Breast epithelium (tissue), 4 donors: ENCODE data around the gene FAM110D. TPM values are rescaled to one million over a fixed set of nuclear protein-coding genes. Genes with fewer than 3 reads are reported as not detected.

Experiments
- DNase-seq, 2 donors: peaks; one replicate each; pipeline ENCODE4 v3.0.0-alpha.2; 2019; ENCODE audit warnings: low spot score in 2 of 2
- H3K27ac ChIP-seq, 2 donors: fragments of 200-600 bp; sonication (generic) in 1 of 2; one replicate each; pipeline ENCODE4 v1.5.1; 2016 to 2019; ENCODE audit warnings: mild to moderate bottlenecking in 1 of 2
- H3K27me3 ChIP-seq, 2 donors: fragments of 200-600 bp; sonication (generic) in 1 of 2; one replicate each; pipeline versions ENCODE4 v1.5.1 to v1.6.0; 2017 to 2019; ENCODE audit warnings: control low read depth in 1 of 2, mild to moderate bottlenecking in 1 of 2
- H3K36me3 ChIP-seq: fragments of 200-600 bp; one replicate; pipeline ENCODE4 v1.5.1; 2019
- H3K4me1 ChIP-seq, 2 donors: fragments of 200-600 bp; sonication (generic); one replicate each; pipeline ENCODE4 v1.5.1; 2016 to 2019; ENCODE audit warnings: control low read depth in 1 of 2
- H3K4me3 ChIP-seq, 3 donors: fragments of 200-600 bp; sonication (generic); 1 replicate in 2 of 3; 2 replicates in 1 of 3; pipeline ENCODE4 v1.5.1; 2016 to 2019; ENCODE audit warnings: mild to moderate bottlenecking in 3 of 3, moderate library complexity in 2 of 3
- H3K9me3 ChIP-seq, 2 donors: fragments of 200-600 bp; sonication (generic) in 1 of 2; one replicate each; pipeline ENCODE4 v1.5.1; 2016 to 2019; ENCODE audit warnings: control low read depth in 1 of 2
- POLR2A ChIP-seq: fragments of 450-650 bp; IDR thresholded peaks from one replicate; pipeline ENCODE4 v1.6.1; 2016; ENCODE audit warnings: antibody characterized with exemption, mild to moderate bottlenecking, moderate library complexity
- POLR2AphosphoS5 ChIP-seq, 3 donors: sonication (generic); formaldehyde crosslinking; IDR thresholded peaks; one replicate each; pipeline ENCODE4 v1.6.1; 2017; ENCODE audit warnings: antibody characterized with exemption in 3 of 3
- intact Hi-C: fragments of 100-400 bp; cut with DNase I; formaldehyde crosslinking; loops from one replicate; pipeline ENCODE4 v1.15.1; 2023; ENCODE audit warnings: low total_unique reads
- total RNA-seq, 3 donors: library from RNA; depleted of rRNA; stranded (reverse); fragments of >200 nt; gene quantifications; one replicate each; pipeline ENCODE4 v1.1.0, GENCODE V29; 2016
- TF ChIP-seq, protein P1 (sequence below), 3 donors: fragments of 450-650 bp; IDR thresholded peaks; one replicate each; pipeline ENCODE4 v1.5.1; 2016 to 2017; ENCODE audit warnings: antibody characterized with exemption in 3 of 3, mild to moderate bottlenecking in 3 of 3, moderate library complexity in 3 of 3

The FAM110D gene
- total RNA-seq, 3 donors from 2014 or later, result 3.4 to 9.1 (median 6.2) TPM

DNA sequence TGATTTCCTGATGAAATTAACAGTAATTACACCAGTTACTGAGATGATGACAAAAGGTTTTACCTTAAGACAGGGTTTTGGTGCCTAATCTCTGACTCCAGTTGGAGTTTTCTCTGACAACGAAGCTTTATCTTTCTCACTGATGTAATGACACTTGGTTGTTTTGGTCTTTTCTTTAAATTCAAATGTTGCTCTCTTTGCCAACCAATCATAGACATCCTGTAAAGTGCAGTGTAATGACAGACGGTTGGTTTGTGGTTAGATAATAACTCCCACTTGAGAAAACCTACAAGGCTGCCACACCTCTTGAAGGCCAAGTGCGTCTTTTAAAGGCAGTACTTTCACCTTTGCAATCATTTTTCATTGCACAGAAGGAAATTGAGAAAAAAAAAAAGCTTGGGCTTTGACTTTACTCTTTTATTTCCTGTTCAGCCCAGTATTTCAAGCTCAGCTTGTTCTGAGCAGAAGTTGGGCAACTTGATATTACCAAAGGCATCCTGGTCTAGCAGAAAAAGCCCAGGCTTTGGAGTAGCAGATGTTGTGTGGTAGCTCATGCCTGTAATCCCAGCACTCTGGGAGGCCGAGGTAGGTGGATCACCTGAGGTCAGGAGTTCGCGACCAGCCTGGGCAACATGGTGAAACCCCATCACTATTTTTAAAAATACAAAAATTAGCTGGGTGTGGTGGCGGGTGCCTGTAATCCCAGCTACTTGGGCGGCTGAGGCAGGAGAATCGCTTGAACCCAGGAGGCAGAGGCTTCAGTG is 32.4 kb upstream of the FAM110D start:
- Histone ChIP-seq H3K27ac (peak overlapping the region; percentile 67 to 78), H3K4me3 (no peak overlapping the region), H3K4me1 (no peaks in the 10 kb centered on the region), H3K36me3 (no peaks in the 10 kb centered on the region), H3K27me3 (no peaks in the 10 kb centered on the region), H3K9me3 (no peaks in the 10 kb centered on the region)
- TF ChIP-seq POLR2A (no peak), POLR2AphosphoS5 (IDR thresholded peaks at IDR 0.05) (peak in 1 of 3 donors; percentile 78)
- peak in 1 of 2 donors; percentile 48 for DNase-seq
- intact Hi-C loops, result no loop called here

DNA sequence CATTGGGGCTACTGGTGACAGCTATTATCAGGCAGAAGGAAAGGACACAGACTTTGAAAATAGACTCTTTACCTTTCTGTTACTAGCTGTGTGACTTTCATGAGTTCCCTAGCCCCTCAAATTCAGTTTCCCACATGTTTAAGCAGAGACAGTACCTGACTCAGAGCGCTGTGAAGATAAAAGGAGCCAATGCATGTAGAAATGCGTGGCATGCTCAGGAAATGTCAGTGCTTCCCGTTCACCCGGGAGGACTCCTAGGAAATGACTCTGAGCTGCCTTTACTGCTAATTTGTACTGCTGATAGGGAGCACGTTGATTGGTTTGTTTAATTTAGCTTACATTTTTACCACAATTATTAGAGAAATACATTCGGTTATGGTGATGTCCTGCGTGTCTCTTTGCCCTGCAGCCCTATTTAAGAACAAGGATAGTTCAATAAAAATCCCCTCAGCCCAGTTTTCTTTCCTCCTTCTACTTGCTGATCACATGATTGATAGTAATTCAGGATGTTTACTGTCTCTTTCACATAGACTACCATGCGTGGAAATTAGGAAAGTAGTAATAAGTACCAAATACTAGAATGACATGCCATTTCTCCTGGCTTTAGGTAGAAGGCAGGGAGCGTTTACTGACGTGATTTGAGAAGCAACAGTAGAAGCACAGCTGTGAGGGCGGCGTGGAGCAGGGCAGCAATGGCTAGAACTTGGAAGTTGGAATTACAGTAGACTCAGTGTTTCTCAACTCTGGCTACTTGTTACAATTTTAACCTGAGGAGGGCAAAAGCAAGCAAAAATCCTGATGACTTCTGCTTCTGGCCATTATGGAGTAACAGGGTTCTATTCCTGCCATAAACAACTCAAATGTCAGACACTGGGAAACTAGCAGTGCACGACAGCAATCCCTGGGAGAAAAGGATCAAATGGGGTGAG is 31.4 kb upstream of the FAM110D start:
- H3K9me3 ChIP-seq, result no peaks in the 10 kb centered on the region
- no peak for DNase-seq
- H3K4me1 ChIP-seq, result no peaks in the 10 kb centered on the region
- peak overlapping the region; percentile 19 to 78 for H3K27ac ChIP-seq
- H3K27me3 ChIP-seq, result no peaks in the 10 kb centered on the region
- TF ChIP-seq, protein P1, sequence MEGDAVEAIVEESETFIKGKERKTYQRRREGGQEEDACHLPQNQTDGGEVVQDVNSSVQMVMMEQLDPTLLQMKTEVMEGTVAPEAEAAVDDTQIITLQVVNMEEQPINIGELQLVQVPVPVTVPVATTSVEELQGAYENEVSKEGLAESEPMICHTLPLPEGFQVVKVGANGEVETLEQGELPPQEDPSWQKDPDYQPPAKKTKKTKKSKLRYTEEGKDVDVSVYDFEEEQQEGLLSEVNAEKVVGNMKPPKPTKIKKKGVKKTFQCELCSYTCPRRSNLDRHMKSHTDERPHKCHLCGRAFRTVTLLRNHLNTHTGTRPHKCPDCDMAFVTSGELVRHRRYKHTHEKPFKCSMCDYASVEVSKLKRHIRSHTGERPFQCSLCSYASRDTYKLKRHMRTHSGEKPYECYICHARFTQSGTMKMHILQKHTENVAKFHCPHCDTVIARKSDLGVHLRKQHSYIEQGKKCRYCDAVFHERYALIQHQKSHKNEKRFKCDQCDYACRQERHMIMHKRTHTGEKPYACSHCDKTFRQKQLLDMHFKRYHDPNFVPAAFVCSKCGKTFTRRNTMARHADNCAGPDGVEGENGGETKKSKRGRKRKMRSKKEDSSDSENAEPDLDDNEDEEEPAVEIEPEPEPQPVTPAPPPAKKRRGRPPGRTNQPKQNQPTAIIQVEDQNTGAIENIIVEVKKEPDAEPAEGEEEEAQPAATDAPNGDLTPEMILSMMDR (IDR thresholded peaks at IDR 0.05), result no peak
- TF ChIP-seq POLR2AphosphoS5 (IDR thresholded peaks at IDR 0.05) (no peak), POLR2A (no peak)
- H3K4me3 ChIP-seq, result no peak overlapping the region
- H3K36me3 ChIP-seq, result no peaks in the 10 kb centered on the region
- intact Hi-C loops, result no loop called here

DNA sequence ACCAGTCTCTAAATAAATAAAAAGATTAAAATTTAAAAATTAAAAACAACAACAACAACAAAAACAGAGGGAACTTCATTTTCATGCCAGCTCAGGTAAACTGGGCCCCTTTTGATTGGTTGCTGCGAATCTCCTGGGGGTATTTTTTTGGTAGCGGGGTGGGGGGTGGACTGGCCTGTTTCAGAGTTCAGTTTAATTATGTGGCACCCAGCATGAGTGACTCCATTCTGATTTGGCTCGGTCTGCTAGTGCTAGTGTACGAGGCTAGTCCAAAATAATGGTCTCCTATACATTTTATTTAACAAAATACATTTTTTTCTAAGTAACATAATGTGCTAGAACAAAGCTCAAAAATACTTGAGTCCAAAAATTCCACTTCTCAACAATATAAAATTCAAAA is 29.1 kb upstream of the FAM110D start:
- H3K9me3 ChIP-seq, result no peaks in the 10 kb centered on the region
- no peaks in the 10 kb centered on the region for H3K4me1 ChIP-seq
- H3K27me3 ChIP-seq, result no peaks in the 10 kb centered on the region
- no peak for TF ChIP-seq POLR2A
- TF ChIP-seq, protein P1 (IDR thresholded peaks at IDR 0.05), result no peak
- no peak for TF ChIP-seq POLR2AphosphoS5 (IDR thresholded peaks at IDR 0.05)
- no peak overlapping the region for H3K27ac ChIP-seq
- no peaks in the 10 kb centered on the region for H3K36me3 ChIP-seq
- DNase-seq, result no peak
- intact Hi-C loops, result loop anchor here (2.0 kb wide), 1 partner anchor 53 kb away; no protein-coding TSS in a partner anchor
- no peak overlapping the region for H3K4me3 ChIP-seq

DNA sequence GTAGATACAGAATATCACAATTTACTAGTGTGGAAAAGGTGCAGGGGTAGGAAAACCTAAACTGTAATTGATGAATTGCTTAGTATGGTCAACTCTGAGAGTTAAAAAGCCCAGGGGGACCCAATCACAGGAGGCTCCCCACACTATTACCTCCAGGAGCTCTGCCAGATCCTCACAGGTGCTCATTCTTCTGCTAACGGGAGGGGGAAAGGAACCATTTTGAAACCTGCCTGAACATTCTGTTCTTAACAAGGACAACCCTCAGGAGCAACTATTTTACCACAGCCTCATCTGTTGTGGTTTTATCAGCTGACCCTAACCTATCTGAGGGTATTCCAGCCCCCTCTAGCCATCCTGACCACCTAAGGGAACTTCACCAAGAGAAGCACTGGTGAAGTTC is 28.2 kb upstream of the FAM110D start:
- H3K9me3 ChIP-seq, result no peaks in the 10 kb centered on the region
- H3K36me3 ChIP-seq, result no peaks in the 10 kb centered on the region
- H3K27me3 ChIP-seq, result no peaks in the 10 kb centered on the region
- H3K4me3 ChIP-seq, result no peak overlapping the region
- no peak overlapping the region for H3K27ac ChIP-seq
- no peak for TF ChIP-seq POLR2AphosphoS5 (IDR thresholded peaks at IDR 0.05)
- TF ChIP-seq, protein P1 (IDR thresholded peaks at IDR 0.05), result no peak
- TF ChIP-seq POLR2A, result no peak
- DNase-seq, result no peak
- intact Hi-C loops, result loop anchor here (2.0 kb wide), 1 partner anchor 54 kb away; no protein-coding TSS in a partner anchor
- H3K4me1 ChIP-seq, result no peaks in the 10 kb centered on the region

DNA sequence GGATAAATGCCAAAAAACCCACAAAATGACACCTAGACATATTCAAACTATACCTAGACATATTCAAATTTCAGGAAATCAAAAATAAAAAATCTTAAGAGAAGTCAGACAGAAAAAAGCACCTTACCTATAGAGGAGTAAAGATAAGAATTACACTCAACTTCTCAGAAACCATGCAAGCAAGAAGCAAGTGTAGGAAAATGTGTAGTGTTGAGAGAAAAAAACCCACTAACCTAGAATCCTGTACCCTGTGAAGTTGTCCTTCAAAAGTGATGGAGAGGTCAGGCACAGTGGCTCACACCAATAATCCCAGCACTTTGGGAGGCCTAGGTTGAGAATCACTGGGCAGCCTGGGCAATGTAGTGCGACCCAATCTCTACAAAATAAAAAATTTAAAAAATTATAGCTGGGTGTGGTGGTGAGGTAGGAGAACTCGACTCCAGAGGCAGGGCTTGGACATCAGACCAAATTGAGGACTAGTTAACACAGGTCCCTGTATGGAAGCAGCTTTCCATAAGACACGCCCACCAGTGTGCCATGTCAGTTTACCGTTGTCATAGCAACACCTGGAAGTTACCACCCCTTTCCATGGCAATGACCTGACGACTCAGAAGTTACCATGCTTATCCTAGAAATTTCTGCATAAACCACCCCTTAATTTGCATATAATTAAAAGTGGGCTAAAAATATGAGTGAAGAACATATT is 26.6 kb upstream of the FAM110D start:
- Histone ChIP-seq H3K27ac (no peak overlapping the region), H3K27me3 (no peaks in the 10 kb centered on the region), H3K9me3 (no peaks in the 10 kb centered on the region), H3K4me1 (no peaks in the 10 kb centered on the region), H3K36me3 (no peaks in the 10 kb centered on the region), H3K4me3 (no peak overlapping the region)
- intact Hi-C loops, result no loop called here
- DNase-seq, result no peak
- TF ChIP-seq, protein P1 (IDR thresholded peaks at IDR 0.05), result no peak
- TF ChIP-seq POLR2A (no peak), POLR2AphosphoS5 (IDR thresholded peaks at IDR 0.05) (no peak)
